ENCODE results near the gene NGDN. TPM values are rescaled to one million over a fixed set of nuclear protein-coding genes. Genes with fewer than 3 reads are reported as not detected.

The NGDN gene
- total RNA-seq, 1 experiment from 2014 or later, result 14.6 TPM

DNA sequence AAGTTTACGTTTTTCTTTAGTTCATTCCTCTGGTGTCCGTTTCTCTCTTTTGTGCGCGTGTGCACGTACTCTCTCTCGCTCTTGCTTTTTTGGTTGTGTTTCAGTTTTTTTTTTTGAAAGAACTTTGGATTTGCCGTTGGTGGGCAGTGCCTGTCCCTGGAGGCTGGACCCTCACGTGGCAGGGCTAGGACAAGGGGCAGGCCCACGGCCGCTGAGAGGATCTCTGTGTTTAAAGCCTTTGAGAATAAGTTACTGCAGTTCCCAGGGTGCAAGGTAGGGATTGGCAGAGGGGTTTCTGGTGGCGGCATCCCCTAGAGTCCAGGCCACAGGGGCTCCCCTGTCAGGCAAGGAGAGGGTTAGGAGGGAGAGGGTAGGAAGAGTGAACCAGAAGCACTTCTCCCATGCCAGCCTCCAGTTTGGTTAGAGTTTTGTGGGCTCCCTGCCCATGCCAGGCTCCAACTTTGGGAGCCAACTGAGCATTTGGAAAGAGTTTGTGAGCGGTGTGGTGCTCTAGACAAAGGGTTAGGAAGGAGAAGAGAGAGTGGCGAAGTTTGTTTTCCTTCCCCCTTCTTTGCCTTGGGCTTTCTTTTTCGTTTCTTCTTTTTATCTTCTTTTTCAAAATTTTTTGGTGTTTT, 51.5 kb downstream of the NGDN start:
- no peak for DNase-seq (ENCODE audit: low spot score)

DNA sequence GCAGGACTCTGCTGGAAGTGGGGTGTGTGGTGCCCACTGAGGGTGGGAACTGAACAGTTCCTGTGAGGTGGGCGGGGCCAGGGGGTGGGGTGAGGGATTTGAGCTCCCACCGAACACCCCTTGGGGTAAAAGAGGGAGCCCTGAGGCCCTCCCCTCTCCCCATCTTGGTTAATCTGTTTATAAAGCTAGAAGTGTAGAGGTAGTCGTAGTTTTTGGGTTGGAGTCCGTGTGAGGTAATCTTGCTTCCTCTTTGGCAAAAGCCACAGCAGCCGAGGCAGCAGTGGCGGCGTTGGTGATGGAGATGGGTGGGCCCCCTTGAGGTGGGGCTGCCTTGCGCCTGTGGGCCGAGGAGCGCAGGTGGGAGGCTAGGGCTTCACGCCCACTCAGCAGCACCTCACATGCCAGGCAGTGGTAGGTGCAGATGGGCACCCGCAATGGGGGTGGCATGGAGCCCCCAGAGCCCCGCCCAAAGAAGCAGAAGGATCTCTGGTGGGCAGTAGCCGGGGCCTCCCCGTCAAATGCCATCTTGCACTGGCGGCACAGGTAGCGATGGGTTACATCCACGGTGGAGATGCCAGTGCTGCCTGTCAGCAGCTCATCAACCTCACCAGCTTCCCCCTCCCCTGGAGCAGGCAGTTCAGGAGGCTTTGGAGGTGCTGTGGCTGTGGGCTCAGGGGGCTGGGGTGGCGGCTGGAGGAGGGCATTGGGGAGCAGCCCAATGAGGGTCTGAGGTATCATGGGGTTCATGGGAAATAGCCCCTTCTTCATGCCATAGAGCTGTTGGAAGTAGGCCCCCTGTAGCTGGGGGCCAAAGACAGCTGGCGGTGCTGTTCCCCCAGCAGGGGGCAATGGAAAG, 52.5 kb downstream of the NGDN start:
- no peak for DNase-seq (ENCODE audit: low spot score)

DNA sequence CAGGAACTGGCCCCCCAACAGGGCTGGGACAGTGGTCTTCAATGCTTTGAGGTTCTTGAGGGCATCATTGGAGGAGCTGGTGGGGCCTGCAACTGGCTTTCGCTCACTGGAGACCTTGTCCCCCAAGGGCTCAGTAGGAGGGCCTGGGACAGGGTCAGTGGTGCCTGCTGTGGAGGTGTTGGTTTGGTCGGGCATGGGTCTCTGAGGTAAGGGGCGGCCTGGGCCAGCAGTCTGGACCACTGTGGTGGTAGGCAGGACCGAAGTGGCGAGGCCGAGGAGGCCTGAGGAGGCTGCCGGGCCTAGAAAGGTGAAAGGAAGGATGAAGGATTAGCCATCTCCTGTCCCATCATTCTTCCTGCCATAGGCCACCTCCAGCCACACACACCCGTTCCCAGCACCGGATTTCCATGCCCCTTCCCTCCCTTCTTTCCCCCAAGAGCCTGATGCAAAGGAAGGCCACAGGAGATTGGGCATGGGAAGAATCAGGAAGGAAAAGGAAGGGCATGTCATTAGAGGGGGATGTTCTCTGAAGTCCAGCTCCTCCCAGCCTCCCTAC, 53.2 kb downstream of the NGDN start:
- no peak for DNase-seq (ENCODE audit: low spot score)

DNA sequence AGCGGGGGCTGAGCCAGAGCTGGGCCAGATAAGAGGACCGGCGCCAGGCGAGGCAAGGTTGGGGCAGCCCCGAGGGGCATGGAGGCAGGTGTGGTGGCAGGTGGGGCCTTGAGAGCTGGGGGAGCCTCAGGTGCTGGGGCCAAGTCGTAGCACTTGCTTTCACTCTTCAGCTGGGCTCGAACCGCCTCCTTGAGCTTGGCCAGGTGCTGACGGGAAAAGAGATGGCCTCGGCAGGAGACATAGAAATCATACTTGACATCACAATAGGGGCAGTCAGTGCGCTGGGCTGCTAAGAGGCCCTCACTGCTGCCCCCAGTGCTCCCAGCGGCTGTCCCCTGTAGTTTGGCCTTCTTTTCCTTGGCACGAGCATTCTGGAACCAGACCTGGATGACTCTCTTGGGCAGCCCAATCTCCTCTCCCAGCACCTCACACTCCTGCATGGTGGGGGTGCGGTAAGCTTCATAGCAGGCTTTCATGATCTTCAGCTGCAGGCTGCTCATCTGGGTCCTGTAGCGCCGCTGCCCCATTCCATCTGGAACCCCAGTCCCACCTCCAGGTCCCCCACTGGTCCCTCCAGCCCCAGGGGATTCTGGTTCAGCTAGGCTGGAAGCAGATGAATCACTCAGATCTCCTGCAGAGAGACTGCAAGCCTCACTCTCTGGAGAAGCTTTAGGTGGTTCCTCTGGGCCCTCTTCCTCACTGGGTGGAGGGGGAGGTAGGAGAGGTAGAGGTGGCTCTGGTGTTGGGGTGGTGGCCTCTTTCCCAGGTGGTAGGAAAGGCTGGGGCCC, 53.9 kb downstream of the NGDN start:
- no peak for DNase-seq (ENCODE audit: low spot score)

- no peak for DNase-seq (ENCODE audit: low spot score)
Observed at GRCh38 chr14:23524954-23525353, 55.5 kb downstream of the NGDN start.

GRCh38 chr14:23525611-23526010, 56.1 kb downstream of the NGDN start:
- DNase-seq (ENCODE audit: low spot score), result no peak

Other genes with a start within 250 kb of the NGDN start
- gene RNF212B, start 231.8 kb upstream of the NGDN start, total RNA-seq (2014; rRNA removed; shearing (Covaris generic)), result not detected in 2 replicates
- 4.3 and 7.9 TPM in 2 replicates for gene HOMEZ, start 183.6 kb upstream of the NGDN start, total RNA-seq (2014; rRNA removed; shearing (Covaris generic))
- gene PPP1R3E, start 166.8 kb upstream of the NGDN start, total RNA-seq (2014; rRNA removed; shearing (Covaris generic)), result 2.7 and 4.3 TPM in 2 replicates
- gene BCL2L2, start 162.9 kb upstream of the NGDN start, total RNA-seq (2014; rRNA removed; shearing (Covaris generic)), result 14.6 and 20.3 TPM in 2 replicates
- 63.4 and 72.1 TPM in 2 replicates for gene PABPN1, start 148.2 kb upstream of the NGDN start, total RNA-seq (2014; rRNA removed; shearing (Covaris generic))
- gene SLC22A17, start 116.8 kb upstream of the NGDN start, total RNA-seq (2014; rRNA removed; shearing (Covaris generic)), result not detected in 2 replicates
- gene EFS, start 104.5 kb upstream of the NGDN start, total RNA-seq (2014; rRNA removed; shearing (Covaris generic)), result not detected in 2 replicates
- gene IL25, start 96.9 kb upstream of the NGDN start, total RNA-seq (2014; rRNA removed; shearing (Covaris generic)), result not detected in 2 replicates
- not detected in 2 replicates for gene CMTM5, start 92.7 kb upstream of the NGDN start, total RNA-seq (2014; rRNA removed; shearing (Covaris generic))
- not detected in 2 replicates for gene MYH6, start 61.4 kb upstream of the NGDN start, total RNA-seq (2014; rRNA removed; shearing (Covaris generic))
- not detected in 2 replicates for gene MYH7, start 34.0 kb upstream of the NGDN start, total RNA-seq (2014; rRNA removed; shearing (Covaris generic))
- gene ZFHX2, start 82.1 kb downstream of the NGDN start, total RNA-seq (2014; rRNA removed; shearing (Covaris generic)), result 0.58 TPM in 1 of 2 replicates, not detected in the other
- gene THTPA, start 86.6 kb downstream of the NGDN start, total RNA-seq (2014; rRNA removed; shearing (Covaris generic)), result 13.5 and 30.0 TPM in 2 replicates
- gene AP1G2, start 98.1 kb downstream of the NGDN start, total RNA-seq (2014; rRNA removed; shearing (Covaris generic)), result 67.6 and 77.9 TPM in 2 replicates
- not detected in 2 replicates for gene JPH4, start 109.1 kb downstream of the NGDN start, total RNA-seq (2014; rRNA removed; shearing (Covaris generic))
- gene DHRS2, start 166.7 kb downstream of the NGDN start, total RNA-seq (2014; rRNA removed; shearing (Covaris generic)), result 14.0 and 14.7 TPM in 2 replicates

Measured in HT-29 (cell line).